OCI-LY3 (cell line): Measurements from ENCODE around the gene ZNF385D.

Source experiments
- CTCF ChIP-seq: fragments of 200-600, 300-600 bp; sonication (generic); IDR thresholded peaks from 2 replicates; pipeline ENCODE4 v1.5.1; 2014; ENCODE audit warnings: antibody characterized with exemption, low read length, low read depth
- EZH2phosphoT487 ChIP-seq: fragments of 200-600 bp; shearing (Covaris generic); IDR thresholded peaks from 2 replicates; pipeline ENCODE4 v1.6.1; 2018; ENCODE audit warnings: antibody characterized with exemption, mixed run types, low read depth

- TF ChIP-seq CTCF (no peak), EZH2phosphoT487 (no peak)
Measured at GRCh38 chr3:21520106-21520963, 230.7 kb downstream of the ZNF385D start.
